CD4-positive, alpha-beta T cell treated with Interleukin-21 for 1 hour (primary cell): ENCODE results near the gene TNNT2.

Experiments
- DNase-seq: peaks from one replicate; pipeline ENCODE4 v3.0.0-alpha.2; 2020

TNNT2 gene

DNA sequence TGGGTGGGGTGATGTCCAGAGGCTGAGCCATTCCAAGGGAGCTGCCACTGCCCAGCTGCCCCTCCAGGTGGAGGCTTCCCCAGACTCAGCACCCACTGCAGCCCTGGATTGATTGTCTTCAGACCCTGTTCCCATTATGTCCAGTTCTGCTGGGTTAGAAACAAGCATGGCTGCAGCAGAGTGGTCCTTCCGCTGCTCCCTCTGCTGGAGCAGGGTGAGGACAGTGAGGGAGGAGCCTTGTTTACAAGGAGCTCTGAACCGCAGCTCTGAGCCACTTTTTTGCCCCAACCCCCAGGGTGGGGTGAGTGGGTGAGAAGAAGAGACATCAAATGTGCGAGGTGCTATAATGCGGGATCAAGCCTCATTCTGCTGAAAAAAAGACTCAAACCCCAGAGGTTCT lies 2.3 kb downstream of the TNNT2 start:
- DNase-seq: no peak

DNA sequence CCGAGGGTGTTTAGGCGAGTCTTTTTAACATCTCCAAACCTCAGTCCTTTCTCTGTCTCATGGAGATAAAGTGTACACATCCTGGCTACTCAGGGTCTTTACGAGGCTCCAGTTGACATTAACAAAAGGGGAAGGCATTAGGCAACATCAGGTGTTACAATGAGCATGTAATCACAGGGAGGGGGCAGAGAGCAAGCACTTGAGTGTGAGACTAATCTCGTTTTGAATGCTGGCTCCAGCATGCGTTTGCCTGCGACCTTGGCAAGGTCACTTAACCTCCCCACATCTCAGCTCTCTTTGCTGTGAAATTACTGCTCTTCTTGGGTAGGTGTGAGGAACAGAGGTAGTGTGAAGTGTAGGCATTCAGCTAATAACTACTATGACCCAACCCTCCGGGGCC lies 3.1 kb downstream of the TNNT2 start:
- DNase-seq: no peak

DNA sequence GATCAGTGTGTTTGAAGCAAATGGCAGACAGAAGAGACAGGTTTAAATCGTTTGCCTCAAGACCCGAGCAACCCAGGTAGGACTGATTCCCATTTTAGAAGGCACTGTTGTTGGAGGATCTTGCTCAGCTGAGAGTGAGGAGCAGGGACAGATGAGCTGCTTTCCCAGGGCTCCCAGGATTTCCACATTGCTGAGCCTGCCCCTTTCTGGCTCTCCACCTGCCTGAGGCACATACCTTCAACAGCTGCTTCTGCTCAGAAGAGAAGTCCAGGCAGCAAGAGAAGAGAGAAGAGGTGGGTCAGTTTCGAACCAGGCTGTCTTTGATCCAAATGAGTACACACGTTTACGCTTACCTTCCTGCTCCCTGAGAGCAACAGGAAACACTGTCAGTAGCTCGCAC lies 5.7 kb downstream of the TNNT2 start:
- DNase-seq: no peak

DNA sequence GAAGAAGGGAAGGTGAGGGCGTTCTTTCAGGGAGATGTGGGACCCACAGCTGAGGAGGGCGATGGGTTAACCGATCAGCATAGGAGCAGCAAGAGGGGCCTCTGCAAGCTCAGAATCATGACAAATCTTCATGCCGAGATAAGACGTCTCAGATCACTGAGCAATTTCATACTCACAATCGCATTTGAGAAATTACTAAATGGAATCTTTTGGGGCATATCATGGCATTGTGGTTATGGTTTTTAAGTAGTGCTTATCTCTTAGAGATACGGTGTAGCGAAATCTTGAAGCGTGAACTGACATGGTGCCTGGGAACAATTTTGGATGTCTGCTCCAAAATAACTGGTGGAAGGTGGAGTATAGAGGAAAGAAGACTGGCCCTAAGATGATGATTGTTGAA lies 6.2 kb downstream of the TNNT2 start:
- DNase-seq: no peak

DNA sequence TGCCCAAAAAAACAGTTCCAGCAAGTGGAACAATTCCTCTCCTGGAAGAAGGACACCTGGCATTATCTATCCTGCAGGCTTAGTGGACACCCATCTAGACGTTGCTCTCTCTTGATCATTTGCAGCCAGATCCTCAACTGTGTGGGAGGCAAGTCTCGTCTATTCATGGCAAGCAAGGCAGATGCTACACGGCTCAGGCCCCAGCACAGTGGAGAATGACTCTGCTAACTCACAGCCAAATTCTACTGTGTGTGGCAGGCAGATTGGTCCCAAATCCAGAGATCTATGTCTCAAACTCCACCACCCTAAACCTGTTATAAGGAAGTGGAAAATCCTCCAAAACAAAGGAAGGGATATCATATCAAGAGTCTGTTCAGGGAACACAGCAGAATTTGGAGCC lies 7.0 kb downstream of the TNNT2 start:
- no peak for DNase-seq

DNA sequence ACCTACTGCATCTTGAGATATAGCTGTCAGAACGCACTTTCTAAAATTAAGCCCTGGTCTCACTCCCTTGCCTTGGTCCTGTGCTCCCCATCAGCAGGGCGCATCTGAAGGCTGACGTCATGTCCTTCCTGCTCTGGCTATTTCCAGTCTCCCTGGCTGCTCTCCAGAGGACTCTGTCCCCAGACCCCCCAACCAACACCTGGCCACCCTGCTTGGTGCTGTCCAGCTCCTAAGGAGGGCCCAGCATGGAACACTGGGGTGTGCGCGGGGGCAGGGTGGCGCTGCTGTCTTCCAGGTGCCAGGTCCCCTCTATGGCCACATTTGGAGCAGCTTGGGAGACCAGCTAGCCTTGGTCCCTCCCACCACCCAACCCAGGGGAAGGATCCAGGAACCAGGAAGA lies 8.3 kb downstream of the TNNT2 start:
- DNase-seq: no peak

DNA sequence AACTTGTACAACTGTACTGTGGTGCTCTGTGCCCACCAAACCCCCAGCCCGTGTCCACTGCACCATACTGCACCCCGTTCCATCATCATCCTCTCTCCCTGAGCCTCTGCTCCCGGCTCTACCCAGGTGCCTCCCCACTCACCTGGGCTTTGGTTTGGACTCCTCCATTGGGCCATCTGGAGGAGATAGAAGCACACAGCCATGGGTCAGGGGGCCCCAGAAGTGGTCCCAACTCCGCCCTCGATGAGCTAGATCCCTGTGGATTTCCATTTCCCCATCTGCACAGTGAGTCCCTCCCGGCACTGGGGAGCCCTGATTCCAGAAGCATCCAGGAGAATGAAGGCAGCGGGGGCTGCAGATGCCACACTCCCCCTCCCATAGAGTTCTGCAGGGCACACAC lies 10.8 kb downstream of the TNNT2 start:
- no peak for DNase-seq

DNA sequence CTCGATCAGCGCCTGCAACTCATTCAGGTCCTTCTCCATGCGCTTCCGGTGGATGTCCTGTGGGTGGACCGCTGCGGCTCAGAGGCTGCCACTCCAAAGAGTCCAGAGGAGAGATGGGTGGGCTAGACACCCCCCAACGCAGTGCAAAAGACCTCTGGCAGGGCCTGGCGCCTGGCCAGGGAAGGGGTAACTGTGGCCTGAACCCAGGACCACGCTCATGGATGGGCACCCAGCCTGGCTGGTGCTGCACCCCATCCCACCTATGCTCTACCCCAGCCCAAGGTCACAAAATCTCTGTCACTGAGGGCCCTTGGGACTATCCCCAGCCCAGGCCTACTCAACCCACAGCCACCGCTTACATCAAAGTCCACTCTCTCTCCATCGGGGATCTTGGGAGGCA lies 12.2 kb downstream of the TNNT2 start:
- DNase-seq: no peak

DNA sequence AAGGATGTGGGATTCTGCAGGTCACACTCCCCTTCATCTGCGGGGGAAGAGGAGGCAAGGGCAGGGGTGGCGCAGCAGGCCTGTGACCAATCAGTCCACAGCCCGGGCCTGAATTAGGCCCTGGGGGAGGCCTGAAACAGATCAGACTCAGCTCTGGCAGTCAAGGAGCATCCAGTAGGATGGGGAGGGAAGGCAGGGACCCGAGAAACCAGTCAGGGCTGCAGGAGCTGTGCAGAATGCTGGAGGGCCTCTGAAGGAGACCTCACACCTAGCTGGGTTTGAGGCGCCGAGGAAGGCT lies 12.7 kb downstream of the TNNT2 start:
- DNase-seq: no peak

DNA sequence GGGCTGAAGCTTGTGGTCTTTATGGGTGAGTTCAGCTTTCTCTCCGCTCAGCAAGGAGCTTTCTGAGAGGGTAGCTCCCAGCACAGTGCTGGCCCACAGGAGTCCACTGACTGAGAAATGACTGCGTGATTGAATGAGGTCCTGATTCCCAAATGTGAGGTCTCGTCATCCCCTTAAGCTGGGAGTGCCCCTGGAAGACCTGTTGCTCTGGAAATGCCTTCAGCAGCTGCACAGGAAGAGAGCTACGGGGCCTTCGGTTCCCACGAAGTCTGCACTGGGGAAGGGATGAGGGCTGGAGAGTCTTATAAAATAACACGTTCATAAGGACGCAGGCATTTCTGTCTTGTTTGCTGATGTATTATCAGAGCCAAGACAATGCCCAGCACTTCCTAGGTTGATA lies 14.0 kb downstream of the TNNT2 start:
- DNase-seq: no peak

DNA sequence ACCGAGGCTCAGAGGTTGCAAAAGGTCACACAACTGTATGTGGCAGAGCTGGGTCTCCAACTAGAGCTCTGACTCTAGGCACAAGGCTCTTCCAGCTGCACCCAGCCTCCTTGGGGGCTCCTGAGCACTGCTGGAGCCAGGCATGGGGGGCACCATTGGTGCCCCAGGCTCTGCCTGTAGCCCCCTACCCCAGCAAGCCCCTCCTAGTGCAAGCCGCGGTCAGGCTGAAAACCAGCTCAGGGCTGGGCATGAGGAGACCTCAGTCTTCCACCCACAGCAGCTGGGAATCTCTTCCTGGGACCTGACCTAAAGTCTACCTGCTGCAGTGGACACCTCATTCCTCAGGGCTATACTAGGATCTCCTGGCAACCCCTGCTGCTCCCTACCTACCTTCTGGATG lies 14.6 kb downstream of the TNNT2 start:
- no peak for DNase-seq

DNA sequence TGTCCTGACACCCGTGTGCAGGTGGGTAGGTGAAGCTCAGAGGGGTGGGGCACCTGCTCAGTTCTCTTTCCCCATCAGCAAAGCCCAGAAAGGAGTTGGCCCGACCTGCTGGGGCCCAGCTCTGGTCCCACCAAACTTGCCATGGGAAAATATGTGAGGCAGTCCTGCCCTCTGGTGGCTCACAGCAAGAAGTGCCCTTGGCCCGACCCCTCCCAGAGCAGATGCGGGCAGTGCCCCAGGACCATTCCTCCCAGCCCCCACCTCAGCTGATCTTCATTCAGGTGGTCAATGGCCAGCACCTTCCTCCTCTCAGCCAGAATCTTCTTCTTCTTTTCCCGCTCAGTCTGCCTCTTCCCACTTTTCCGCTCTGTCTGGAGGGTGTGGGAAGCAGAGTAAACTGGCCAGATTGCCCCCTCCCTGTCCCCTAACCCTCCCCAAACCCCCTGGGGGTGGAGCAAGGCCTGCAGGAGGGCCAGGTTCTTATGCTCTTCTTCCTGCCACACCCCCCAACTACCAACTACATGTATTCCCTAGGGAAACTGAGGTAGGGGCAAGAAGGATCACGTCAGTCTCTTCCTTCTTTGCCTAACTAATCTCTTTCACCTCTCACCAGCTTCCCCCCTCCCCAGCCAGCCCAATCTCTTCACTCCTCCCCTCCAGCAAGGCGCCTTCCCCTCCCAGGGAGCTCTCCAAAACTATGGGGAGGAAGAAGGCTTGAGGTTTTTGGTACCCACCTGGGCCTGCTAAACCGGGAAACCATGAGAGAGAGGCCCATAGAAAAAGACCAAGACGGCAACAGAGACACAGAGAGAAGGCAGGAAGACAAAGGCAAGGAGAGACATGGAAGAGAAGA lies 15.6 kb downstream of the TNNT2 start:
- DNase-seq: no peak

DNA sequence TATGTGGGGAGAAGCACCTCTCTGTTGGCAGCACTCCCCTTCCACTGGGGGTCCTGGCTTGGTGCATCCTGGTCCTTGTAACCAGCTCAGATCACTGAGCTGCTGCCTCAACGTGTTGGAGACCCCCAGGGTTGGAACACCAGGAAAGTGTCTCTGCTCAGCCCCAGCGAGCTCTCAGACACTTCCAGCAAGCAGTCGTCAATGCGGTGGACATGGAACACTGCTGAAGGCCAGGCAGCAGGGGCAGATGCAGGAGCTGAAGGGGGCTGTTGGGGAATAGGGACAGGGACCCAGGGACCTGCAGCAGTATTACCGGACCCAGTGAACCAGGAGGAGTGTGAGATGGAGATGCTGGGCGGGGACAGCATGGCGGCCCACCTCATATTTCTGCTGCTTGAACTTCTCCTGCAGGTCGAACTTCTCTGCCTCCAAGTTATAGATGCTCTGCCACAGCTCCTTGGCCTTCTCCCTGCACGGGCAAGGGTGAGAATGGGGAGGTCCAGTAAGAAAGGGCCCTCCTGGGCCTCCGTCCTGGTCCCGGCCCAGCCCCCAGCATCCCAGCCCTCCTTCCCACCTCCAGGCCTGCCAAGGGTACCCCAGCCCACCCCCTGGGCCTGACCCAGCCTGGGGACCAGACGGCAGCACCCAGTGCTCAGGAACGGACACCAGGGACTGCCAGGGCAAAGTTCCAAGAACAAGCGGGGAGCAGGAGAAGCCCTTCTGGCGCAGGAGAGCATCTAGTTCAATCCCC lies 16.4 kb downstream of the TNNT2 start:
- no peak for DNase-seq

DNA sequence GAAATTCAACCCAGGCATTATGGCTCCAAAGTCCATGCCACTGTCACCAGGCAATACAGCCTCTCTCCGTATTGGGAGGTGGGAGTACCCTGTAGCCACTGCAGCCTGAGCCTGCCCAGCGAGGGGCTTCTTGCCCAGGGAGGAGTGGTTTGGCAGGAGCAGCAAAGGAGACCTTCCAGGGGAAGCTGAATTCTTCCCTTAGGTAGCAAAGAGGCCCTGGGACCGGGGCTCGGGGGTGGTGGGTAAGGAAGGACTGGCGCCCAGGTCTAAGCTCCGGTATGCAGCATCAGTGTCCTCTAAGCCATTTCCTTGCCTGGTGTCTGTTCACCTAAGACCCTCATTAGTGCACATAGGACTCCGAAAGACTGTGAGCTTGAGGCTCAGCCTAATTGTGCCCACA lies 17.0 kb downstream of the TNNT2 start:
- no peak for DNase-seq

DNA sequence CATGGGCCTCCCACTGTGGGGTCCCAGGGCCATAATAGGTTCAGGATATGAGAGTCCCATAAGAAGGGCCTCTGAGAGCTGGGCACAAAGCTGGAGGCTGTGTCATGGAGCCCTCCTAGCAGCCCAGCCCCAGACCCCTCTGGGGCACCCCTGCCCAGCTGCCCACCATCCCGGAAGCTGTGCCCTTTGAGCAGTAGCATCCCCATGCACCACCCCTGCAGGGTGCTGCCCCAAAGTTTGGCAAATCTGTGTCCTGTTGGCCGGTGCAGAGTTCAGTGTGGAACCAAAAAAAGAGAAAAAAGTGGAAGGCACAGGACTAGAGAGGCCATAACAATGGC lies 17.6 kb downstream of the TNNT2 start:
- no peak for DNase-seq

DNA sequence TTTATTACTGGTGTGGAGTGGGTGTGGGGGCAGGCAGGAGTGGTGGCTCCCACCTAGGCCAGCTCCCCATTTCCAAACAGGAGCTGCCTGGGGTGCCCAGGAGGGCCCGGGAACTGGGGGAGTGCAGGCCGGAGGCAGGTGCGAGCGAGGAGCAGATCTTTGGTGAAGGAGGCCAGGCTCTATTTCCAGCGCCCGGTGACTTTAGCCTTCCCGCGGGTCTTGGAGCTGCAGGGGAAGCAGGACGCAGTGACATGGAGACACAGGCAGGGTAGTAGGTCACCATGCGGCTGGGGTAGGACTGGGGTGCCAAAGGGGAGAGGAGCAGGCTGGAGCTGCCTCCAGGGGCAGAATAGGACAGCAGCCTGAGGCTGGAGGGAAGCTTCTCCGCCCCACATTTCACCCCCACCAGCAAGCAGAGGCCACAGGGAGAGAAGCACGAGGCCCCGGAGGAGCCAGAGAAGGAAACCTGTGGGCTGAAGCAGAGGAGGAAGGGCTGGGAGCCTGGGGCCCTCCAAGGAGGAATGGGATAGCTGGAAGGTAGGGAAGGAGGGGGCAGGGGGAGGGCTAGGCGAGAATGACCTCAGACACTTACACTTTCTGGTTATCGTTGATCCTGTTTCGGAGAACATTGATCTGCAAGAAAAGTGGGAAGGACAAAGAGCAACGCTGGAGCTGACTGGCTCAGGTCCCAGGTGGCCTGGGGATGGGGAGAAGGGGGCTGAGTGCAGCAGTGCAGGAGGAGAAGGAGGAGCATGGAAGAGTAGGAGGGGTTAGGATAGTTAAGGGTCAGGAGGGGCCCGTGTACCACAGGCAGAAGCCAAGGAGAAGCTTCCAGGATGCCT lies 18.2 kb downstream of the TNNT2 start:
- DNase-seq: no peak

DNA sequence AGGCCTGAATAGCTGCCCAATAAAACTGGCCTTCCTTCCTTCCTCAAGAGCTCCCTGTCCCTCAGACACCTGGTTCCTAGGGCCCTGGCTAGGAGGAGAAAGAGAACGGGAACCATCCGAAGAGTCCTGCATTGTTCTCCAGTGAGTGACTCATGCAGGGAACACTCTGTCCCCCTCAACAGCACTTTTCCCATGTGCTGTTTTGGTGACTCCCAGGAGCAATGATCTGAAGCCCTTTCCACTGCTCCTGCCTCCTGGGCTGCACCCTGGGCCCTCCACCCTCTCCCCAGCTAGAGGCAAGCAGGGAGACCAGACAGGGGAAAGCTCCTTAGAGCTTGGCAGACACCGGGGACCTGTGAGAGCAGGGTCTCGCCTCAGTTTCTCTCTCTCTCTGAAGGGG lies 18.9 kb downstream of the TNNT2 start:
- no peak for DNase-seq

DNA sequence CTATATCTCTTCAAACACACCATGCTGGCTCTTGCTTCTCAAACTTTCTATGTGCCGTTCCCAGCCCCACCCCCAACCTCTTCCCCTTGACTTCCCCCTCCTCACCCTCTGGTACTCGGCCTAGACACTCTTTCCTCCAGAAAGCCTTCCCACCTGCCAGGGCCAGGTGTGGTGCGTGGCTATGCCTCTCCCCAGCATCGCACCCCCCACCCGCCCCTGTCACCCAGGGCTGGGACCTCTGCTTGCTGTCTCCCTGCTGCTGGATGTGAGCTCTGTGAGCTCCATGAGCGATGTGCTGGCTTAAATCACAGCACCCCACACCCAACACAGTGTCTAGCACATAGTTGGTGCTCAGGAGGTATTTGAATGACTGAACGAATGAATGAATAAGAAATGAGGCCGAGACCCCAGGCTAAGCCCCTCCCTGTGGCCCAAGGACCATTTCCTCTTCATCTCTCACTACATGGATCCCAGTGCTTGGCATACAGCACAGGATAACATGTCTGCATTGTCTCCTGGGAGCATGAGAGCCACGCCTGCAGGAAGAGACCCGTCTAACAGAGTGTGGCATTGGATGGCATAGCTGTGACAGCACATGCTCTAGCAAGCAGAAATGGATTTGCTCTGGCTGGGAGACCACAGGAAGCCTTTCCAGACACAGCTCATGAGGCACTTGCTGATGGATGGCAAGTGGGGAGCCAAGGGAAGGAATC lies 19.7 kb downstream of the TNNT2 start:
- no peak for DNase-seq

DNA sequence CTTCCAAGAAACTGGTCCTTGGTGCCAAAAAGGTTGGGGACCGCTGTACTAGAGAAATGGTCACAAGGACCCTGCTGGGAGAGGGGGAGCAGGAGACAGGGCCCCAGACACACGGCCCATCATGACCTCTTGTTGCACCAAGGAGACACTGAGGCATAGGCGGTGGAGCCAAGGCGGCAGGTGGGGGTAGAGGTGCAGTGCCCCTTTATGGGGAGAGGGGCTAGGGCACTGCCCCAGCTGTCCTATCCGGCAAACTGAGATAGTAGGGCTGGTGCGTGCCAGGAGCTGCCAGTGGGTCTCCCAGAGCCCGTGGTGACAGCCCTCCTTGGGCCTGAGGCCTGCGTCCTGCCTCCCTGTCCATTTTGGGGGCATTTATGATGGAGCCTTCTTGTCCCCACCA lies 20.3 kb downstream of the TNNT2 start:
- DNase-seq: no peak

DNA sequence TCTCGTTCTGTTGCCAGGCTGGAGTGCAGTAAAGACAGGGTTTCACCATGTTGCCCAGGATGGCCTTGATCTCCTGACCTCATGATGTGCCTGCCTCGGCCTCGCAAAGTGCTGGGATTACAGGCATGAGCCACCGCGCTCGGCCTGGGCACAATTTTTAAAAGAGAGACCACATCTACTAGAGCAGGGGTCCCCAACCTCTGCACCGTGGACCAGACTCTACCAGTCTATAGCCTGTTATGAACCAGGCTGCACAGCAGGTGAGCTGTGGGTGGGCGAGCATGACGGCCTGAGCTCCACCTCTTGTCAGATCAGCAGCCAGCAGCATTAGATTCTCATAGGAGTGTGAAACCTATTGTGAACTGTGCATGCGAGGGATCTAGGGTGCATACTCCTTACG lies 20.8 kb downstream of the TNNT2 start:
- no peak for DNase-seq

DNA sequence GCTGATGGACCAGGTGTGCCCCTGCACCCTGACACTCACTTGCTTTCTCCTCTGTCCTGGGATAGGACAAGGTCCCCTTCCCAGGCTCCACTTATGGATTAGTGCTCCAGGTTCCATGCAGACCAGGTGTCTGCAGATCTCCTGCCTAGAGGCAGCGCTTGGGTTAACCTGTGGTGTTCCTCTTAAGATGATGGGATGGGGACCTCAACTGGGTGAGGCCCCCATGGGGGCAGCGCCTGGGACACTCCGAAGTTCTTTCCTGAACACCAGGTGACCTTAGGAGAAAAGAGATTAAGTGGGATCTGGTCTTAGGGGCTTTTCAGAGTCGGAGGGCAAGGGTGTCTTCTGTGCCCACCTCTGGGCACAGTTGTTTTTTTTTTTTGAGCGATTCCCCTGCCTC lies 21.2 kb downstream of the TNNT2 start:
- no peak for DNase-seq

DNA sequence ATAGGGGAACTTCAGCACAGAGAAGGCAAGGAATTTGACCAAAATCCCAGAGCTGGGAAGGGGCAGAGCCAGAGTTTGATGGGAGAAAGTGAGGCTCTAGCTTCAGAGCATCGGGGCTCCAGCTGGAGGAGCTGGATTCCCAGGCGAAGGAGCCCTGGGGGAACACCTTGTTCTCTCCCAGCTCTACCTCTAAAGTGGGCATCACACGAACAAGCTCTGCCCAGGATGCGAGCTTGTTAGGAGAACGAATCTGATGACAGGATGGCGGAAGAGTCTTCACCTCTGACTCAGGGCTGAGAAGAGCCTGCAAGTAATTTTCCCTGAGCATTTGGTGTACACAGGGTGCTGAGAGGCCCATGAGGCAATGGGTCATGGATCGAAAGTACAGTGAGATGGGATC lies 22.0 kb downstream of the TNNT2 start:
- DNase-seq: no peak

DNA sequence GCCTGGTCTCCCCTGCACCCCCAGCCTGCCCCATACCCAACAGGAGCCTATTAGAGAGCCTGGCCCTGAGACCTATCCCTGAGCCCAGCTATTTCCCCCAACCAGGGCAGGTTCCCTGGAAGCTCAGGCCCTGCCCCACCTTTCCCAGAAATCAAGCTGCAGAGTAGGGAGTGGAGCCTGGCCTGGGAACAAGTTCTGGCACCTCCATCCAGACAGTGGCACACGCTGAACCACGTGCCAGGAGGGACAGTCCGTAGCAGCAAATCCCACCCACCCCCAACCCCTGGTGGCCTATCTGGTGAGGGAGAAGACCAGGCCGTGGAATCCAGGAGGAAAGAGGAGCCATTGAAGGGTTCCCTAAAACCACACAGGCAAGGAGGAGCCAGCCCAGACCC lies 22.6 kb downstream of the TNNT2 start:
- DNase-seq: no peak
